ENCODE measurements around the gene NR1D2. TPM values are rescaled to one million over a fixed set of nuclear protein-coding genes. Genes with fewer than 3 reads are reported as not detected.
A peak's percentile ranks its signal among the peaks of the same experiment; 100 is the strongest.

Gene NR1D2
- total RNA-seq, 3 donors from 2014 or later (not counting 1 experiment from before 2014, with no cell fraction given), result 72.5 to 94.2 (median 92.1) TPM

- H3K27me3 ChIP-seq (ENCODE audit: control insufficient read depth, insufficient read depth, low read length), result no peaks in the 10 kb centered on the region
- TF ChIP-seq CTCF (IDR thresholded peaks at IDR 0.05), result no peak
- Mint-ChIP-seq H3K9me3 (no peaks in the 10 kb centered on the region), H3K4me3 (peak overlapping the region; percentile 6), H3K27me3 (ENCODE audit: low read depth in 2 of 2) (peaks cover 0 to 2% of the 10 kb centered on the region in 2 donors), H3K4me1 (peaks cover 38 to 42% of the 10 kb centered on the region in 2 donors), H3K36me3 (no peaks in the 10 kb centered on the region), H3K27ac (peak overlapping the region; percentile 47 to 95)
- H3K9me3 ChIP-seq (ENCODE audit: control insufficient read depth, insufficient read depth, low read length), result no peaks in the 10 kb centered on the region
- whole genome bisulfite sequencing (ENCODE audit: insufficient coverage), result 95% methylated on average over 3 of the region's 5 CpGs
- no peak for DNase-seq
- peaks cover 25% of the 10 kb centered on the region for H3K36me3 ChIP-seq (ENCODE audit: control insufficient read depth, insufficient read depth, low read length)
- intact Hi-C loops (cut with micrococcal nuclease), result no loop called here
- H3K4me1 ChIP-seq (ENCODE audit: control insufficient read depth, insufficient read depth, low read length), result peaks cover 21% of the 10 kb centered on the region
- no peak for ATAC-seq
- H3K27ac ChIP-seq (ENCODE audit: low read length), result no peak overlapping the region
- no peak overlapping the region for H3K4me3 ChIP-seq (ENCODE audit: low read length)
Observed at GRCh38 chr3:23920151-23920655, 24.9 kb upstream of the NR1D2 start.

GRCh38 chr3:23921052-23921511 lies 24.0 kb upstream of the NR1D2 start:
- Histone ChIP-seq H3K4me3 (ENCODE audit: low read length) (no peak overlapping the region), H3K9me3 (ENCODE audit: control insufficient read depth, insufficient read depth, low read length) (no peaks in the 10 kb centered on the region), H3K36me3 (ENCODE audit: control insufficient read depth, insufficient read depth, low read length) (peaks cover 25% of the 10 kb centered on the region), H3K4me1 (ENCODE audit: control insufficient read depth, insufficient read depth, low read length) (peaks cover 21% of the 10 kb centered on the region), H3K27ac (ENCODE audit: low read length) (no peak overlapping the region), H3K27me3 (ENCODE audit: control insufficient read depth, insufficient read depth, low read length) (no peaks in the 10 kb centered on the region)
- no peak for DNase-seq
- ATAC-seq, result no peak
- Mint-ChIP-seq H3K4me1 (peaks cover 34 to 38% of the 10 kb centered on the region in 2 donors), H3K4me3 (no peak overlapping the region), H3K27me3 (ENCODE audit: low read depth in 2 of 2) (no peaks in the 10 kb centered on the region), H3K9me3 (no peaks in the 10 kb centered on the region), H3K27ac (peak overlapping the region; percentile 47 to 95), H3K36me3 (no peaks in the 10 kb centered on the region)
- 100% methylated on average over 2 of the region's 3 CpGs for WGBS (ENCODE audit: insufficient coverage)
- intact Hi-C loops (cut with micrococcal nuclease), result no loop called here
- TF ChIP-seq CTCF (IDR thresholded peaks at IDR 0.05), result no peak

- Histone ChIP-seq H3K36me3 (ENCODE audit: control insufficient read depth, insufficient read depth, low read length) (peaks cover 20% of the 10 kb centered on the region), H3K4me3 (ENCODE audit: low read length) (no peak overlapping the region), H3K4me1 (ENCODE audit: control insufficient read depth, insufficient read depth, low read length) (peaks cover 4% of the 10 kb centered on the region), H3K27ac (ENCODE audit: low read length) (no peak overlapping the region), H3K27me3 (ENCODE audit: control insufficient read depth, insufficient read depth, low read length) (no peaks in the 10 kb centered on the region), H3K9me3 (ENCODE audit: control insufficient read depth, insufficient read depth, low read length) (no peaks in the 10 kb centered on the region)
- Mint-ChIP-seq H3K36me3 (no peaks in the 10 kb centered on the region), H3K4me1 (peaks cover 16 to 24% of the 10 kb centered on the region in 2 donors), H3K27ac (no peak overlapping the region), H3K4me3 (no peak overlapping the region), H3K9me3 (no peaks in the 10 kb centered on the region), H3K27me3 (ENCODE audit: low read depth in 2 of 2) (no peaks in the 10 kb centered on the region)
- no peak for ATAC-seq
- DNase-seq, result no peak
- intact Hi-C loops (cut with micrococcal nuclease), result no loop called here
- TF ChIP-seq CTCF (IDR thresholded peaks at IDR 0.05), result no peak
- 63% methylated on average over 2 of the region's 2 CpGs for WGBS (ENCODE audit: insufficient coverage)
Observed at GRCh38 chr3:23923786-23924185, 21.3 kb upstream of the NR1D2 start.

- H3K4me1 Mint-ChIP-seq, result peaks cover under 1 to 1% of the 10 kb centered on the region in 2 donors
- TF ChIP-seq CTCF (IDR thresholded peaks at IDR 0.05), result no peak
Observed at GRCh38 chr3:23926246-23926645, 18.8 kb upstream of the NR1D2 start.

More at GRCh38 chr3:23926246-23926645, 18.8 kb upstream of the NR1D2 start:
- H3K4me1 ChIP-seq (ENCODE audit: control insufficient read depth, insufficient read depth, low read length), result no peaks in the 10 kb centered on the region
- H3K27me3 ChIP-seq (ENCODE audit: control insufficient read depth, insufficient read depth, low read length), result no peaks in the 10 kb centered on the region
- H3K36me3 Mint-ChIP-seq, result no peaks in the 10 kb centered on the region
- DNase-seq (no peak), ATAC-seq (no peak)
- intact Hi-C loops (cut with micrococcal nuclease), result no loop called here
- no peaks in the 10 kb centered on the region for H3K27me3 Mint-ChIP-seq (ENCODE audit: low read depth in 2 of 2)
- WGBS (ENCODE audit: insufficient coverage), result 84% methylated on average over 6 of the region's 7 CpGs
- no peak overlapping the region for H3K27ac Mint-ChIP-seq
- no peak overlapping the region for H3K4me3 ChIP-seq (ENCODE audit: low read length)
- no peak overlapping the region for H3K27ac ChIP-seq (ENCODE audit: low read length)
- H3K9me3 Mint-ChIP-seq, result no peaks in the 10 kb centered on the region
- H3K36me3 ChIP-seq (ENCODE audit: control insufficient read depth, insufficient read depth, low read length), result peaks cover 3% of the 10 kb centered on the region
- H3K9me3 ChIP-seq (ENCODE audit: control insufficient read depth, insufficient read depth, low read length), result no peaks in the 10 kb centered on the region
- H3K4me3 Mint-ChIP-seq, result no peak overlapping the region
